HG03039 (cell line): ENCODE data around the gene LRP2.

ENCODE experiments used
- ATAC-seq: cut with Tn5 transposase; IDR thresholded peaks from one replicate; pipeline ENCODE4 v1.9.1; 2021; ENCODE audit warnings: mild to moderate bottlenecking, moderate library complexity; ENCODE audit not compliant: unreplicated experiment

LRP2 gene

DNA sequence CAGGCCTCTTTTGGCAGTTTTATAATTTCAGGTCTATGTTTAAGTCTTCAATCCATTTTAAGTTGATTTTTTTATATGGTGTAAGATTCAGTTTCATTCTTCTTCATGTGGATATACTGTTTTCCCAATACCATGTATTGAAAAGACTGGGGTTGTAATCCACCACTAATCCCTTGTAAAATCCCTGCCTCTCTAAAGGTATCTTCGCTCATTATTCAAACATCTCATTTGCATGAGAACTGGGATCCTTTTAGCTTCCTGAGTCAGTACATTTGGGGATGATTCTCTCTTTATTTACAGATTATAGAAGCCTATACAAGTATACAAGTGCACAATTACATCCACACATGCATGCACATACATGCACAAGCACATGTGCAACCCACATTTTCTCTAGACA lies 267.7 kb downstream of the LRP2 start:
- no peak for ATAC-seq

DNA sequence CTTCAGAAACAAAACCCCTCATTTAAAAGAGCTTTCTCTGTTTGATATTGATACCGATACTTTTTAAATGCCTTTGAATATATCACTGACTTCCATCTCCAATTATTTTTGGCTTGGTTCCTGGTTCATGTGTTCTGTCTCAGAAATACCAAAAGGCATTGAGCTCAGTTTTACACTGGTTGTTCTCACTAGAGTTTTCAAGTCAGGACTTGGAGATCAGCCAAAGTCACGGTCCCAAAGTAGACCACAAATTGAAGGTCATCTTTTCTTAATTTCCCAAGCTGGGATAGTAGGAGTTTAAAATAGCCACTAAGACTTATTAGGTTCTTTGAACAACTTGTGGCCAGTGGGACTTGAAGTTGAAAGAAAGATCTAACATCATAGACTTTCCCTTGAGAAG lies 268.8 kb downstream of the LRP2 start:
- ATAC-seq, result no peak

DNA sequence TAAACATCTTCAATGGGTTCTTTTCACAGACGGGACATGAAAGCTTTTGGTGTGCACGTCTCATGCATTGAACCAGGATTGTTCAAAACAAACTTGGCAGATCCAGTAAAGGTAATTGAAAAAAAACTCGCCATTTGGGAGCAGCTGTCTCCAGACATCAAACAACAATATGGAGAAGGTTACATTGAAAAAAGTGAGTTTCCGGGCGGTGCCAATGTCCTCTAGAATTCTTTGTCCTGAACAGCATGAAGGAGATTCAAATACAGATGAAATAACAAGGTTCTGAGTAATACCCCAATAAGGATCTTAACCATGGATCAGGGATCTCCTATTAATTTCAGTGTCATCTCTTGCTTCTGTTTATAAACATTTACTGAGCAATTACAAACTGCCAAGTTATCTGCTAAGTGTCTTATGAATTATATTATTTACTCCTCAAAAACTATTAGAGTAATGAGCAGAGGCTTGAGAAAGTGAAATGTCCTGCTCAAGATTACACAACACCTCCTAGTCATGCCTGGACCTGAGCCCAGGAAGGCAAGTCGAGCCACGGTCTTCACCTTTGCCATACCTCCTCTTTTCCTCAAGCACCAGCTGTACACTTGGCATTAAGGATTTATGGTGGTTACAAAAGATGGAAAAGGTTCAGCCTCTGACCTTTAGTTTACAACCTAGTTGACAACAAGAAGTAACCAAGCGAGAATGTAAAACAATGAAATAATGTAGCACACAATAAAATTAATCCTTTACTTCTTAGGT lies 270.4 kb downstream of the LRP2 start:
- ATAC-seq, result no peak

DNA sequence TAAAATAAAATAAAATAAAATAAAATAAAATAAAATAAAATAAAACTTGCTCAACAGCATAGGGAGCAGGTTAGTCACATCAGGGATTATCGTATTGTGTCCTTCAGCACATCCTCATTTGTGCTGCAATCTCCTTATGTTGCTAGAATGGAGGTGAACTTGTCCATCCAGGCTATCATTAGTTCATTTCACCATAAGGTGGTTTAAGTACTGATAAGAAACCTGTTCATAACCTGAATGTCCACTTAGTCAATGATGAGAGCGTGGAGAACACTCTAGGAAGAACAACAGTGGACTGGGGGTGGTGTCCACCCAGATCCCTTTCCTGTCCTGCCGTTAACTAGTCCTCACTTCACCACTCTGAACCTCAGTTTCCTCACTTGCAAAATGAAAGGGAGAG lies 271.1 kb downstream of the LRP2 start:
- ATAC-seq, result no peak

DNA sequence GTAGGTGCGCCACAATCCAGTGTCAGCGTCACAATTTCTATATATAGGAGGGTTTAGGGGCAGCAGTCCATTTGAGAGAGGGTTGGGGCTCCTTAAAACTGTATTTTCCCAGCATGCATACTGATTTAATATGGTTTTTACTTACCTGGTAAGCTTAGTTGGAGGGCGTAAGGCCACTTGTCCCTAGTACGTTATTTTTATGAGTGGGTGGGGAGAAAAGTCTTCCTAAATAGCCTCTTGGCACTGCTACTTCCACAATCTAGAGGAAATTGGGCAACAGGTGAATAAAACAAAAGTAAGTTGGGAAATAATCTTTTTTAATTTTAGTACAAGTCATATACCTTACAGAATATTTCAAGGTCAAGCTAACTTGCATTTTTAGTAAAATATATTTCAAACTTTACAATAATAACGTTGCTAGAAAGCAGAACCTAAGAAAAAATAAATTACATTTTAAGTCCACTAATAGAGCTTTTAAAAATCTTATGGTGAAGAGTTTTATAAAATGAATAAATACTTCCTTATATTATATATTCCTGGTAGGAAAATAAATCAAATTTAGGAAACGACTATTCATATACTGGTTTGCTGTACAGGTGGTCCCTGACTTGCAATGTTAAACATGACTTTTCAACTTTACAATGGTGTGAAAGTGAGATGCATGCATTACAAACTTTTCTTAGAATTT lies 272.1 kb downstream of the LRP2 start:
- no peak for ATAC-seq

DNA sequence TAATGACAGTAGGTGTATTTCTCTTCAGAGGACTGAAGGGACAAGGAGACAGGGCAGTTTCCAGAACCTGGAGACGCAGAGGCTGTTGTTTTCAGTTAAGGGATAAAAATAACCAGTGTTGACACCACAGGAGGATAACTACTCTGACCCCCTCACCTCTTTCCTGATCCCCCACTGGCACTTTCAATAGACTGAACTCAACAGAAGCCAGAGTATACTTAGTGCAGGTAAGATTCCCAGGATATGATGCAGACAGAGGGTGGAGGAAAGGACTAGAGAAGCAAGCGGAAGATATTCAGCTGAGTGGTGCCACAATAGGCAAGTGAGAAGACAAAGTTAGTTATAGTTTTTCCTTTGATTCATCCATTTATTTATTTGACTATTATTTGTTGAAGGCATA lies 273.2 kb downstream of the LRP2 start:
- ATAC-seq, result no peak

DNA sequence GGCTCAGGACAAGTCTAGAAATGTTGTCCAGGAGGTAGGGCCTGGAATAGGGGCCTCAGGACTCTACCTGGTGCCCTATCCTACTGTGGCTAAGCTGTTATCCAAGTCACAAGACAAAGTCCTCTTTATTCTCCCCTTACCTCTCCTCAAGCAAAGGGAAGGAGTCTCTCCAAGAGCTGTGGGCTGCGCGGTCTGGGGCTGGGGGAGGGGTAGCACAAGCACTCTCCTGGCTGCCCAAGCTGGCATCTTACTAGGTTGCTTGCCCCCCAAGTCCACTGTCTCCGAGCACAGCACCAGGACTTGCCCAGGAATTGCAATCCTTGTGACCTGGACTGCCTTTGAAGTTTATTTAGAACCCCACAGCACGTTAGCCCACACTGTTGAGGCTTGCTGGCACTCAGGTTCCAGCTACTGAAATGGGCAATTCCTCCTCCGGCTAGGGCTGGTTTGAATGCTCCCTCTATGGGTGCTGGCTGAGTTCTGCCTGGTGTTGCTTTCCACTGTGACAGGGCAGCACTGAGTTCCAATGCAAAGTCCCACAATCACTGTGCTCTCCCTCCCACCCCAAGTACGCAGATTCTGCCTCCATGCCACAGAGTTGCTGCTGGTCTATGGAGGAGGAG lies 274.5 kb downstream of the LRP2 start:
- no peak for ATAC-seq

DNA sequence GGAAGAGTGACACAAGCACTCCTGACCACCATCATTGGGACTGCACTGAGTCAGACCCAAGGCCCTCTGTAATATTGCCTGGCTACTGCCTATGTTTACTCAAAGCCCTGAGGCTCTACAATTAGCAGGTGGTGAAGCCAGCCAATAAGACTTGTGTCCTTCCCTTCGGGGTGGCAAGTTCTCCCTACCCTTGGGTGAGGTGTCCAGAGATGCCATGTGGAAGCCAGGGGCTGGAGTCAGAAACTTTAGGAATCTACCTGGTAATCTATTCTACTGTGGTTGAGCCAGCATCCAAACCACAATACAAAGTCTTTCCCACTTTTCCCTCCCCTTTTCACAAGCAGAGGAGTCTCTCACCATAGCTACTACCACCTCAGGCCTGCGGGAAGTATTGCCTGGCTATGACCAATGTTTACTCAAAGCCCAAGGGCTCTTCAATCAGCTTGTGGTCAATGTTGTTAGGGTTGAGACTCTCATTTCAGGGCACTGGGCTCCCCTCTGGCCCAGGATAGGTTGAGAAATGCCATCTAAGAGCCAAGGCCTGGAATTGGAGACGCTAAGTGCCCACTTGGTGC lies 275.4 kb downstream of the LRP2 start:
- ATAC-seq, result no peak

DNA sequence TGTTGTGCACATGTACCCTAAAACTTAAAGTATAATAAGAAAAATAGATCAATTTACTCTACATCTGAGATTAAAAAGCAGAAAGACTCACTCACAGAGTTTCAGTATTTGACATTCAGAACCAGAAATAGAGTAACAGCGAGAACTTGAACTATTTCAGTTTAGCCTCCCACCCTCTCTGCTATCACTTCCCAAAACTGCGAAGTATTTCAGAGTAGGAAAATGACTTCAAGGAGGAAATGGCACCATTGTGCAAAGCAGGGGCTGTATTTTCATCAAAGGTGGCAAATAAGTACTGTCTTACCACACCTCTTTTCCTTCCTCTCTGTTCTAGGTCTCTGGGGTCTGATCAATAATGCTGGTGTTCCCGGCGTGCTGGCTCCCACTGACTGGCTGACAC lies 279.3 kb downstream of the LRP2 start:
- ATAC-seq, result peak; percentile 55

DNA sequence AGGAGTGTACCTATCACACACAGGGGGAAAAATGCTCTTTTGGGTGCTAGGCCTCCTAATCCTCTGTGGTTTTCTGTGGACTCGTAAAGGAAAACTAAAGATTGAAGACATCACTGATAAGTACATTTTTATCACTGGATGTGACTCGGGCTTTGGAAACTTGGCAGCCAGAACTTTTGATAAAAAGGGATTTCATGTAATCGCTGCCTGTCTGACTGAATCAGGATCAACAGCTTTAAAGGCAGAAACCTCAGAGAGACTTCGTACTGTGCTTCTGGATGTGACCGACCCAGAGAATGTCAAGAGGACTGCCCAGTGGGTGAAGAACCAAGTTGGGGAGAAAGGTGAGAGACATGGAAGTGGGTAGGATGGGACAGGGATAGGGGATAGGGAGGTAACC lies 280.8 kb downstream of the LRP2 start:
- no peak for ATAC-seq

DNA sequence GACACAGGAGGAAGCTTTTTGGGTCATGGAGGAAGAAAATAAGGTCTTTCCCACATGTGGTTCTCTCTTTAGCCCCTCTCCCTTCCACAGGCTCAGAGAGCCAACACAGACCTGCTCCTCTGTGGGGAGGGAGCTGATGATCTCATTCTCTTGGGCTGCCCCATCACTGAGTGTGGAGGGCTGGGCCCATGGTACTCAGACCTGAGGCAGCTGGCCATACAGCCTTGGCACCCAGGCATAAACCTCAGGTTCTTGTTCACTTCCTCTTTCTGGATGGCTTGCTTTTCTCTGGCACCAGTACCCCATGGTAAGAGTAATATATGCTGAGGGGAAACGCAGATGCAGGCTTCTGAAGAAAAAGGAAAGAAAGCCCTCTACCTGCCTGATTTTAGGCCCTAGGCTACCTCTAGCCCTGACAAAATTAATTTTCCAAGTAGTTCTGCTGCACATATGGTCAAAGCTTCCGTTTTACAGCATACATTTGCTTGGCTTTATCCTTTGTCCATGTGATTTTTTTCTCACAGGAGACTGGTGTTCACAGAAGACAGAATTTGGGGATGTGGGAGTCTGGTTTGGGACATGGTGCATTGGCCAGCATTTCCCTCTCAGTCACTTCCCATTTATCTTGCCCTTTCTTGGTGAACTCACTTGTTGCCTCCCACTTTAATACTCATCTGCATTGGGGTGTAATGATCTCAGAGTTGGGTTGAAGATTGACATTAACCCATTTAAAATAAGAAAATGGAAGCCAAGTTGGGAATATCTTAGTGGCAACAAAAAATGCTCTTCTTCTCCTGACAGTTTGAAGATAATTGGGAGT lies 281.9 kb downstream of the LRP2 start:
- ATAC-seq, result peak; percentile 77

DNA sequence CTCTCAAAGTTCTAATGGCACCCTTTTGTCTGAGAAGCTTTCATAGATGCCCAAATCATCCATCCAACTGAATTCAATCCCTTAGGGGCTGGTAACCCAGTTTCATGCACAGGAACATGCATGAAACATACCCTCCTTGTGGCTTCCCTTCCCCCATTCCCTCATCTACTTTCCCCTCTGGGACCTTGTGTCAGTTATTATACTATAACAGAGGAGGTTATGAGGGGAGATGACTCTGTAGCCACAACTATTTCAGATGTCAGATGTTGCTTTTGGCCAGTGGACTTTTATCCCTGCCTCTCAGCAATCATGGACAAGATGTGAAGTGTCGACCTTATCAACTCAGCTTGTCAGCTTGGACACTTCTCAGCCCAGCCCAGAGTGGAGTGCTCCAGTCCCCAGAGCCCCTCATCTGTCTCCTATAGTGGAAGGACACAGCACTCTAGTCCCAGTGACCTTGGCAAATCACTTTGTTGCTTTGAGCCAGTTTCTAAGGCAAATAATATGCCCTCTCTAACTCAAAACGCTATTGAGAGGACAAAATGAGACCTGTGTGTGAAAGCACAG lies 284.6 kb downstream of the LRP2 start:
- ATAC-seq, result no peak
